ENCODE measurements around the gene RFK.

The RFK gene

GRCh38 chr9:76379494-76379893, 14.7 kb downstream of the RFK start:
- no peak for DNase-seq (ENCODE audit: low read depth, low spot score)
- no peak overlapping the region for H3K4me3 ChIP-seq (ENCODE audit: low read depth, low read length)
- TF ChIP-seq, protein P1, sequence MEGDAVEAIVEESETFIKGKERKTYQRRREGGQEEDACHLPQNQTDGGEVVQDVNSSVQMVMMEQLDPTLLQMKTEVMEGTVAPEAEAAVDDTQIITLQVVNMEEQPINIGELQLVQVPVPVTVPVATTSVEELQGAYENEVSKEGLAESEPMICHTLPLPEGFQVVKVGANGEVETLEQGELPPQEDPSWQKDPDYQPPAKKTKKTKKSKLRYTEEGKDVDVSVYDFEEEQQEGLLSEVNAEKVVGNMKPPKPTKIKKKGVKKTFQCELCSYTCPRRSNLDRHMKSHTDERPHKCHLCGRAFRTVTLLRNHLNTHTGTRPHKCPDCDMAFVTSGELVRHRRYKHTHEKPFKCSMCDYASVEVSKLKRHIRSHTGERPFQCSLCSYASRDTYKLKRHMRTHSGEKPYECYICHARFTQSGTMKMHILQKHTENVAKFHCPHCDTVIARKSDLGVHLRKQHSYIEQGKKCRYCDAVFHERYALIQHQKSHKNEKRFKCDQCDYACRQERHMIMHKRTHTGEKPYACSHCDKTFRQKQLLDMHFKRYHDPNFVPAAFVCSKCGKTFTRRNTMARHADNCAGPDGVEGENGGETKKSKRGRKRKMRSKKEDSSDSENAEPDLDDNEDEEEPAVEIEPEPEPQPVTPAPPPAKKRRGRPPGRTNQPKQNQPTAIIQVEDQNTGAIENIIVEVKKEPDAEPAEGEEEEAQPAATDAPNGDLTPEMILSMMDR (IDR thresholded peaks at IDR 0.05; ENCODE audit: low read depth, low read length) = no peak
- in situ Hi-C loops (cut with HindIII; ENCODE audit: low sequenced_read_pairs) = no loop called here

- DNase-seq (ENCODE audit: low read depth, low spot score) = no peak
- in situ Hi-C loops (cut with HindIII; ENCODE audit: low sequenced_read_pairs) = no loop called here
- no peak overlapping the region for H3K4me3 ChIP-seq (ENCODE audit: low read depth, low read length)
- TF ChIP-seq, protein P1 (IDR thresholded peaks at IDR 0.05; ENCODE audit: low read depth, low read length) = no peak
Measured at GRCh38 chr9:76378367-76379073, 15.7 kb downstream of the RFK start.

- no peak overlapping the region for H3K4me3 ChIP-seq (ENCODE audit: low read depth, low read length)
- in situ Hi-C loops (cut with HindIII; ENCODE audit: low sequenced_read_pairs) = no loop called here
- DNase-seq (ENCODE audit: low read depth, low spot score) = no peak
- TF ChIP-seq, protein P1 (IDR thresholded peaks at IDR 0.05; ENCODE audit: low read depth, low read length) = no peak
Measured at GRCh38 chr9:76377791-76378190, 16.4 kb downstream of the RFK start.

DNA sequence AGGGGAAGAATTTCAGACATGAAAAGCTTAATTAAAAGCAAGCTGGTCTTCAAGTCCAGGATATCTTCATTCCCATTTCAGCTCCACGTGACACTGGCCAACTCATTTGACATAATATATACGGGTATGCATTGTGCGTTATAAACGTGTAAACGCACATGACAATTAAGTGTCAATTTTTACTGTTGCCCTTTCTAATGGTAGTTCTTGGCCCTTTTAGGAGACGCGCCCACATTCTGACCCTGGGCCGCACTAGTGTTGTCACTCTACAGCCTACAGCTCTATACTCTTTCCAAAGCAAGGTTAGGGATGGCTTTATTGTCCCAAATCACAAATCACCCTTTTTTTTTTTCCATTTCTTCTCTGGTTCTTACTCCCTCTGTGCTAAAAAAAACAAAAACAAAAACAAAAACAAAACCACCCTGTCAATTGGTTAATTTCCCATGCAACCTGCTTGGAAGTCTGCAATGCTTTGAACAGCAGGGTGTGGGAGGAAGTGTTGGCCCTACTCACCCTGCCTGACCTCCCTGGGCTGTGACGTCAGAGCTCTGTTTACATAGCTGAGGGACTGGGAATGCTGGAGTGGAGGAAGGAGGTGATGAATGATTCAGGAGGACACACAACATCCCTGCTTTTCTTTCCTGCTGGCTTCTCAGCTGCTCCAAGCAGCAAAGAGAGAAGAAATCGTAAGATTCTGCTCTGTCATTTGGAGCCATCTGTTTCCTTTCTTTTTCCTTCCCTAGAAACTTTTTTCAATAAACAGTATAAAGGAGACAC, 19.3 kb downstream of the RFK start:
- H3K4me3 ChIP-seq (ENCODE audit: low read depth, low read length) = no peak overlapping the region
- in situ Hi-C loops (cut with HindIII; ENCODE audit: low sequenced_read_pairs) = no loop called here
- TF ChIP-seq, protein P1 (IDR thresholded peaks at IDR 0.05; ENCODE audit: low read depth, low read length) = no peak
- peak; percentile 83 for DNase-seq (ENCODE audit: low read depth, low spot score)

GRCh38 chr9:76373784-76374474, 20.3 kb downstream of the RFK start:
- TF ChIP-seq, protein P1 (IDR thresholded peaks at IDR 0.05; ENCODE audit: low read depth, low read length) = no peak
- in situ Hi-C loops (cut with HindIII; ENCODE audit: low sequenced_read_pairs) = no loop called here
- DNase-seq (ENCODE audit: low read depth, low spot score) = no peak
- no peak overlapping the region for H3K4me3 ChIP-seq (ENCODE audit: low read depth, low read length)

GRCh38 chr9:76373173-76373783, 20.9 kb downstream of the RFK start:
- peak; percentile 42 for DNase-seq (ENCODE audit: low read depth, low spot score)
- TF ChIP-seq, protein P1 (IDR thresholded peaks at IDR 0.05; ENCODE audit: low read depth, low read length) = no peak
- in situ Hi-C loops (cut with HindIII; ENCODE audit: low sequenced_read_pairs) = no loop called here
- H3K4me3 ChIP-seq (ENCODE audit: low read depth, low read length) = no peak overlapping the region

Data from astrocyte of the spinal cord (primary cell).